IPS DF 6.9 (cell line): ENCODE results near the gene GIPC2.
"Not testable (repeated sequence)": the region's sequence is repeated elsewhere in the genome, so short reads cannot be mapped to it uniquely, and the experiment has no call there.

ENCODE experiments used
- DNase-seq: peaks from one replicate; pipeline ENCODE4 v3.0.0-alpha.2; 2013; ENCODE audit warnings: low read depth, low spot score
- H3K27ac ChIP-seq: one replicate; pipeline ENCODE4 v1.5.1; 2013; ENCODE audit warnings: low read length, control low read depth
- H3K27me3 ChIP-seq: 2 replicates; pipeline ENCODE4 v1.6.1; 2013; ENCODE audit warnings: mild to moderate bottlenecking, low read length; ENCODE audit not compliant: control insufficient read depth, insufficient read depth
- H3K36me3 ChIP-seq: 2 replicates; pipeline ENCODE4 v1.6.1; 2013; ENCODE audit warnings: low read length; ENCODE audit not compliant: control insufficient read depth, insufficient read depth
- H3K4me1 ChIP-seq: 2 replicates; pipeline ENCODE4 v1.6.1; 2013; ENCODE audit warnings: low read length; ENCODE audit not compliant: control insufficient read depth, insufficient read depth
- H3K4me3 ChIP-seq: 2 replicates; pipeline ENCODE4 v1.5.1; 2013; ENCODE audit warnings: mild to moderate bottlenecking, low read length
- H3K9me3 ChIP-seq: 2 replicates; pipeline ENCODE4 v1.6.1; 2013; ENCODE audit warnings: low read length, inconsistent platforms; ENCODE audit not compliant: control insufficient read depth, insufficient read depth
- WGBS: extraction: QIAGEN DNeasy Blood & Tissue Kit; methylation state at CpG from one replicate; pipeline ENCODE4 v1.1.7; 2013; ENCODE audit warnings: mixed read lengths, missing lambda C conversion rate; ENCODE audit not compliant: insufficient read length, insufficient coverage; 5-methylcytosine and 5-hydroxymethylcytosine counted together

GIPC2 gene

GRCh38 chr1:78109659-78110058, 63.9 kb downstream of the GIPC2 start:
- not testable (repeated sequence) for H3K27ac ChIP-seq, H3K4me3 ChIP-seq, H3K4me1 ChIP-seq, DNase-seq, H3K27me3 ChIP-seq, H3K9me3 ChIP-seq, H3K36me3 ChIP-seq
- no CpG with 5 or more reads among the region's 4 CpGs for WGBS

GRCh38 chr1:78113156-78113916, 67.6 kb downstream of the GIPC2 start:
- no peaks in the 10 kb centered on the region for H3K4me1 ChIP-seq
- WGBS = no CpG with 5 or more reads among the region's 6 CpGs
- H3K27ac ChIP-seq = no peak overlapping the region
- DNase-seq = no peak
- no peaks in the 10 kb centered on the region for H3K27me3 ChIP-seq
- no peaks in the 10 kb centered on the region for H3K9me3 ChIP-seq
- H3K4me3 ChIP-seq = no peak overlapping the region
- no peaks in the 10 kb centered on the region for H3K36me3 ChIP-seq

GRCh38 chr1:78114034-78114956, 68.5 kb downstream of the GIPC2 start:
- DNase-seq = peak; percentile 31
- no CpG with 5 or more reads among the region's 9 CpGs for WGBS

GRCh38 chr1:78120485-78120884, 74.7 kb downstream of the GIPC2 start:
- not testable (repeated sequence) for DNase-seq, H3K4me3 ChIP-seq, H3K36me3 ChIP-seq, H3K4me1 ChIP-seq, H3K27ac ChIP-seq, H3K9me3 ChIP-seq, H3K27me3 ChIP-seq
- no CpG with 5 or more reads among the region's 6 CpGs for WGBS

More at GRCh38 chr1:78114034-78114956, 68.5 kb downstream of the GIPC2 start:
- H3K4me1 ChIP-seq = no peaks in the 10 kb centered on the region
- H3K9me3 ChIP-seq = no peaks in the 10 kb centered on the region
- no peak overlapping the region for H3K4me3 ChIP-seq
- no peaks in the 10 kb centered on the region for H3K36me3 ChIP-seq
- no peaks in the 10 kb centered on the region for H3K27me3 ChIP-seq
- H3K27ac ChIP-seq = no peak overlapping the region

- H3K27me3 ChIP-seq = no peaks in the 10 kb centered on the region
- no peaks in the 10 kb centered on the region for H3K9me3 ChIP-seq
- H3K4me1 ChIP-seq = no peaks in the 10 kb centered on the region
- no peak overlapping the region for H3K4me3 ChIP-seq
- no peak overlapping the region for H3K27ac ChIP-seq
- H3K36me3 ChIP-seq = no peaks in the 10 kb centered on the region
- WGBS = no CpG with 5 or more reads among the region's 2 CpGs
- DNase-seq = no peak
Observed at GRCh38 chr1:78121710-78122109, 75.9 kb downstream of the GIPC2 start.

GRCh38 chr1:78122389-78122788, 76.6 kb downstream of the GIPC2 start:
- H3K27me3 ChIP-seq = no peaks in the 10 kb centered on the region
- DNase-seq = no peak

GRCh38 chr1:78126506-78126905, 80.7 kb downstream of the GIPC2 start:
- Histone ChIP-seq H3K9me3 (no peaks in the 10 kb centered on the region), H3K36me3 (no peaks in the 10 kb centered on the region), H3K27me3 (no peaks in the 10 kb centered on the region), H3K4me3 (no peak overlapping the region), H3K4me1 (no peaks in the 10 kb centered on the region), H3K27ac (no peak overlapping the region)
- WGBS = no CpG with 5 or more reads among the region's 3 CpGs
- DNase-seq = no peak

More at GRCh38 chr1:78122389-78122788, 76.6 kb downstream of the GIPC2 start:
- Histone ChIP-seq H3K4me3 (no peak overlapping the region), H3K4me1 (no peaks in the 10 kb centered on the region), H3K27ac (no peak overlapping the region), H3K9me3 (no peaks in the 10 kb centered on the region), H3K36me3 (no peaks in the 10 kb centered on the region)
- no CpG with 5 or more reads among the region's 5 CpGs for WGBS

- Histone ChIP-seq H3K36me3 (no peaks in the 10 kb centered on the region), H3K27ac (no peak overlapping the region), H3K9me3 (no peaks in the 10 kb centered on the region), H3K27me3 (no peaks in the 10 kb centered on the region; the same call in 1 of the 2 replicates), H3K4me3 (no peak overlapping the region), H3K4me1 (no peaks in the 10 kb centered on the region)
- no CpG with 5 or more reads among the region's 3 CpGs for WGBS
- no peak for DNase-seq
Observed at GRCh38 chr1:78132174-78132947, 86.6 kb downstream of the GIPC2 start.

- no peak for DNase-seq
- H3K4me1 ChIP-seq = no peaks in the 10 kb centered on the region
- H3K27me3 ChIP-seq = no peaks in the 10 kb centered on the region; the same call in 1 of the 2 replicates
- no peaks in the 10 kb centered on the region for H3K36me3 ChIP-seq
- WGBS = no CpG with 5 or more reads among the region's 1 CpG
- H3K27ac ChIP-seq = no peak overlapping the region
- no peak overlapping the region for H3K4me3 ChIP-seq
- H3K9me3 ChIP-seq = no peaks in the 10 kb centered on the region
Observed at GRCh38 chr1:78132948-78133322, 87.2 kb downstream of the GIPC2 start.

- H3K36me3 ChIP-seq = no peaks in the 10 kb centered on the region
- no peaks in the 10 kb centered on the region; the same call in 1 of the 2 replicates for H3K27me3 ChIP-seq
- H3K9me3 ChIP-seq = no peaks in the 10 kb centered on the region
- no CpG with 5 or more reads among the region's 1 CpG for WGBS
- no peak overlapping the region for H3K27ac ChIP-seq
- no peak overlapping the region for H3K4me3 ChIP-seq
- H3K4me1 ChIP-seq = no peaks in the 10 kb centered on the region
- DNase-seq = no peak
Observed at GRCh38 chr1:78136680-78137079, 90.9 kb downstream of the GIPC2 start.
